ENCODE measurements around the gene LAIR1. TPM values are rescaled to one million over a fixed set of nuclear protein-coding genes. Genes with fewer than 3 reads are reported as not detected.
A peak's percentile ranks its signal among the peaks of the same experiment; 100 is the strongest.
"Not testable (repeated sequence)": the region's sequence is repeated elsewhere in the genome, so short reads cannot be mapped to it uniquely, and the experiment has no call there.

The LAIR1 gene
- polyA plus RNA-seq (ENCODE audit: insufficient read length): 3.2 TPM
- long read RNA-seq, donor 1, full-length matches to known transcripts: 1 of 1 reads
- long read RNA-seq, donor 1, partial matches to known transcripts: 0 of 1 reads
- long read RNA-seq, donor 1, other reads (novel, unspliced or antisense): 0 of 1 reads
- long read RNA-seq, donor 2: 0 reads
- long read RNA-seq, donor 3, full-length matches to known transcripts: 2 of 2 reads
- long read RNA-seq, donor 3, partial matches to known transcripts: 0 of 2 reads
- long read RNA-seq, donor 3, other reads (novel, unspliced or antisense): 0 of 2 reads
- long read RNA-seq, donor 4: 0 reads
- long read RNA-seq, donor 5, full-length matches to known transcripts: 1 of 1 reads
- long read RNA-seq, donor 5, partial matches to known transcripts: 0 of 1 reads
- long read RNA-seq, donor 5, other reads (novel, unspliced or antisense): 0 of 1 reads
- long read RNA-seq, donor 6, full-length matches to known transcripts: 4 of 4 reads
- long read RNA-seq, donor 6, partial matches to known transcripts: 0 of 4 reads
- long read RNA-seq, donor 6, other reads (novel, unspliced or antisense): 0 of 4 reads
- long read RNA-seq, donor 7, partial matches to known transcripts: 0 of 3 reads
- long read RNA-seq, donor 7, other reads (novel, unspliced or antisense): 0 of 3 reads
- long read RNA-seq, donor 8, partial matches to known transcripts: 0 of 2 reads
- long read RNA-seq, donor 8, other reads (novel, unspliced or antisense): 0 of 2 reads

- DNase-seq: no peak
Observed at GRCh38 chr19:54364775-54365257, at the start of gene LAIR1. Gene LAIR1 (minus strand): TSS chr19:54364931. CDS start chr19:54364804, 127 bp downstream.

GRCh38 chr19:54414156-54414555 lies 49.4 kb upstream of the LAIR1 start:
- DNase-seq: no peak

- no peak for DNase-seq
Observed at GRCh38 chr19:54412877-54413276, 48.1 kb upstream of the LAIR1 start.

- DNase-seq: no peak
Observed at GRCh38 chr19:54411033-54411432, 46.3 kb upstream of the LAIR1 start.

GRCh38 chr19:54408456-54409026 lies 43.8 kb upstream of the LAIR1 start:
- no peak for DNase-seq

GRCh38 chr19:54407780-54408179 lies 43.0 kb upstream of the LAIR1 start:
- no peak for DNase-seq

GRCh38 chr19:54405628-54406027 lies 40.9 kb upstream of the LAIR1 start:
- no peak for DNase-seq

GRCh38 chr19:54403054-54403453 lies 38.3 kb upstream of the LAIR1 start:
- DNase-seq: no peak

- no peak for DNase-seq
Observed at GRCh38 chr19:54400913-54401312, 36.2 kb upstream of the LAIR1 start.

- no peak for DNase-seq
Observed at GRCh38 chr19:54399189-54399588, 34.5 kb upstream of the LAIR1 start.

GRCh38 chr19:54395685-54396084 lies 31.0 kb upstream of the LAIR1 start:
- DNase-seq: no peak

GRCh38 chr19:54393381-54393780 lies 28.6 kb upstream of the LAIR1 start:
- no peak for DNase-seq

- DNase-seq: no peak
Observed at GRCh38 chr19:54392105-54392504, 27.4 kb upstream of the LAIR1 start.

- no peak for DNase-seq
Observed at GRCh38 chr19:54391589-54392061, 26.9 kb upstream of the LAIR1 start.

GRCh38 chr19:54390942-54391577 lies 26.3 kb upstream of the LAIR1 start:
- peak; percentile 81 for DNase-seq

- DNase-seq: no peak
Observed at GRCh38 chr19:54389553-54389952, 24.8 kb upstream of the LAIR1 start.

GRCh38 chr19:54388802-54389139 lies 24.0 kb upstream of the LAIR1 start:
- no peak for DNase-seq

- DNase-seq: no peak
Observed at GRCh38 chr19:54387991-54388801, 23.5 kb upstream of the LAIR1 start.

GRCh38 chr19:54383330-54383729 lies 18.6 kb upstream of the LAIR1 start:
- DNase-seq: no peak

- not testable (repeated sequence) for DNase-seq
Observed at GRCh38 chr19:54382041-54382440, 17.3 kb upstream of the LAIR1 start.

GRCh38 chr19:54380897-54381296 lies 16.2 kb upstream of the LAIR1 start:
- DNase-seq: no peak
